GM21619 (cell line): ENCODE measurements around the gene ABTB2.

Experiments
- ATAC-seq: cut with Tn5 transposase; IDR thresholded peaks from one replicate; pipeline ENCODE4 v1.9.1; 2021; ENCODE audit not compliant: unreplicated experiment

The ABTB2 gene

DNA sequence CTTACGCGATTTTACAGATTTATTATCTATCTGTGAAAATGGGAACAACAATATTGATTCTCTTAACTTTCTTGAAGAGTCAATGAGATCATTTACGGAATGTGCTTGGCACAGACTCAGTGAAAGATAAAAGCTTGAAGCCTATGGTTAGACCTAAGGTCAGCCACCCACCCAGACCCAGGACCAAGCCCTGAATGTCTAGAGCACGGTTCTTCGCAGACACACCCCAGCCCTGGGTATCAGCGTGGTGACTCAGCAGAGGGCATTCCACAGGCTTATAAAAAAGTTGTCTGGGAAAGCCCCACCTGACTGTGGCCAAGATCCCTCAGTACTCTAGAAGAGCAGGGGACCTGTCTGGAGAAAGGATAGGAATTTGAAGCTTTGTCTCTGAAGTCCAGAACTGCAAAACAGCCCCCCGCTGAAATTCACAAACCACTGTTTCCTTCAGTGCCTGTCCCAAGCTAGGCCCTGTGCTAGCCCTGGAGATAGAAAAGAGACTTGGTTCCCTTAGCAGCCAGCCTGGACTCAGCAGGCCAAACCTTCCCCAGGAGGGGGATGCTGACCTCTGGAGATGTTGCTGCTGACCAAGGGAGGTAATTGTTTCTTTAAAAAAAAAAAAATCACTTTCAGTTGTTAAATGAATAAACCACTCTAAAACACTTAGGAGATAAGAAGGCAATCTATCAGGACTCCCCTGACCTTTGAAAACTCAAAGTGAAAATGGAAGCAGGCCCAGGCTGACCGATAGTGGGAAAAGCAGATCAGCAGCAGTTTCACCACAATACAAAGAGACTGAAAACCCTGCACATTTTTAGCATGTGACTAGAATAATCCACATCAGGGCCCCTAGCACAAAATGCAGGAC lies 114.0 kb downstream of the ABTB2 start:
- peak; percentile 66 for ATAC-seq

- ATAC-seq: no peak
Observed at GRCh38 chr11:34242037-34242625, 115.7 kb downstream of the ABTB2 start.

GRCh38 chr11:34240150-34240494 lies 117.7 kb downstream of the ABTB2 start:
- no peak for ATAC-seq

DNA sequence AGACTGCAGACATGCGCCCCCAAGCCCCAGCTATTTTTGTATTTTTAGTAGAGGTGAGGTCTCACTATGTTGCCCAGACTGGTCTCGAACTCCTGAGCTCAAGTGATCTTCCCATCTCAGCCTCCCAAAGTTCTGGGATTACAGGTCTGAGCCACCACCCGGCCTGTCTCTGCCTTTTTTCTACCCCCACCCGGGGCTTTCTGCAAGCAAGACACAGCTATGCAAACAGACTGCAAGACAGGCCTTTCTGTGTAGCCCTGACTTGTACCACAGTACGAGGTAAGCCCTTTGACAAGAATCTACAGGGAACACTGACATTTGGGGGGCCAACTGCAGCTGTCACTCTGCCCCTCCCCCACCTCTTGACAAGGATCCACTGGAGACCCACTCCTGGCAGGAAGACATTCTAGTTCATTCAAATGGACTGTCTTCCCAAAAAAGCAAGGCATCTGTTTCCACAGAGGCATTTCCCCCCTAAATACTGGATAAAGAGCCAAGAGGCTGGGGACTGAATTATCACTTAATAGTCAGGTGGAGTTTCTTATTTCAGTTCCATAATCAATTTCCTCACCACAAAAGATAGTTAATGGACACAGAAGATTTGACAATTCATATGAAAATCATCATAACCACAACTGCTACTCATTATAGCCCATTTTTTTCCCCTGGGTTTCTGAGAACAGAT lies 118.2 kb downstream of the ABTB2 start:
- ATAC-seq: peak; percentile 27

- no peak for ATAC-seq
Observed at GRCh38 chr11:34238966-34239365, 118.8 kb downstream of the ABTB2 start.

DNA sequence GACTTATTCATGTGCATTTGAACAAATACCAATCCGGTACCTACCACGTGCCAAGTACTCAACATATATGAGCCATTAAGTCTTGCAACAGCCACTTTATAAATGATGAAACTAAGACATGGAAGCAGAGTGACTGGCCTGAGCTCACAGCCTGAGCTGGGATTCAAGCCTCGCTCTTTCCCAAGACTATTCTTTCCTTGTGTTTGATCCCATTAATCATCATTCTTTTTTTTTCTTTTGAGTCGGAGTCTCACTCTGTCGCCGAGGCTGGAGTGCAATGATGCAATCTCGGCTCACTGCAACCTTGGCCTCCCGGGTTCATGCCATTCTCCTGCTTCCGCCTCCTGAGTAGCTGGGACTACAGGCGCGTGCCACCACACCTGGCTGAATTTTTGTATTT lies 119.3 kb downstream of the ABTB2 start:
- ATAC-seq: no peak

GRCh38 chr11:34236572-34236971 lies 121.2 kb downstream of the ABTB2 start:
- ATAC-seq: no peak

DNA sequence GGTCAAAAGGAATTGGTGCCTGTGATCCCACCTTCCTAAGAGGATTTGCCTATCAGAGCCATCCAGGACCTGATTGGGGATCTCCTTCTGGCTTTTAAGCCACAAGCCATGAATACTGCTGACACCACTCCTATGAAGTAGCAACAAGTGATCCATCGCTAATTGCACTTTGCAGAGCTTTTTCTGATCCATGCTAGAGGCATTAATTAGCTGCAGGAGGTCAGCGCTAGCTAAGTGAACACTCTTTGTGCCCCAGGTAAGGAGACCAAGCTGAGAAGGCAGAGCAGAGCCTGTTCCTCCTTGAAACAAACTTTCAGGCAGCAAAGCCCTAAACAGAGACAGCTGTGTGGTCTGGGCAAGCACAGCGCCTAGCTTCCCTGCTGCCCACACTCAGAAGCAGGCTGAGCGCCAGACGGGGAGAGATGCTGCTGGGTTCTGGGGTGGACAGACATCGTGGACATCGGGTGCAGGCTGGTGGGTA lies 122.2 kb downstream of the ABTB2 start:
- ATAC-seq: no peak

DNA sequence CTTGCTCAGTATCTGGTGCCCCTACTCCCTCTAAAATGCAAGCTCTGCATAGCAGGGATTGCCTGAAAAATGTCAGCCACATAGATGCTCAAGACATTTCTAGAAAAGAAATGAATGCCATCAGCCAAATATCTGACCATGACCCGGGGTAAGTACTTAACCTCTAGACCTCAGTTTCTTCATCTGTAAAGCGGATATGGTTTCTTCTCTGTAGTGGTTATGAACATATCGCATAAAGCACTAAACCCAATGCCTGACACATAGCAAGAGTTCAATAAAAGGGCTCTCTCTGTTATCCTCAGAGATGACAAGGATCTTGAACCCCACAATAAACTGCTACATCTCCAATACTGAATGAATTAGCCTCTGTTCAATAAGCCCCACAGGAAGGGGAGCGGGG lies 122.6 kb downstream of the ABTB2 start:
- peak; percentile 28 for ATAC-seq

- ATAC-seq: peak; percentile 83
Observed at GRCh38 chr11:34234086-34234740, 123.6 kb downstream of the ABTB2 start.

DNA sequence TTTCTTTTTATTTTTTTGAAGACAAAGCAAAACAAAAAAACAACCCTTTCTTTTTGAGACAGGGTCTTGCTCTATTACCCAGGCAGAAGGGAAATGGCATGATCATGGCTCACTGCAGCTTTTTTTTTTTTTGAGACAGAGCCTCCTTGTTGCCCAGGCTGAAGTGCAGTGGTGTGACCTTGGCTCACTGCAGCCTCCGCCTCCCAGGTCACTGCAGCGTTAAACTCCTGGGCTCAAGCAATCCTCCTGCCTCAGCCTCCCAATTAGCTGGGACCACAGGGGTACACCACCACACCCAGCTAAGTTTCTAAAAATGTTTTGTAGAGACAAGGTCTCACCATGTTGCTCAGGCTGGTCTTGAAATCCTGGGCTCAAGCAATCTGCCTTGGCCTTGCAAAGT lies 124.6 kb downstream of the ABTB2 start:
- ATAC-seq: no peak

- ATAC-seq: no peak
Observed at GRCh38 chr11:34232807-34233206, 125.0 kb downstream of the ABTB2 start.

DNA sequence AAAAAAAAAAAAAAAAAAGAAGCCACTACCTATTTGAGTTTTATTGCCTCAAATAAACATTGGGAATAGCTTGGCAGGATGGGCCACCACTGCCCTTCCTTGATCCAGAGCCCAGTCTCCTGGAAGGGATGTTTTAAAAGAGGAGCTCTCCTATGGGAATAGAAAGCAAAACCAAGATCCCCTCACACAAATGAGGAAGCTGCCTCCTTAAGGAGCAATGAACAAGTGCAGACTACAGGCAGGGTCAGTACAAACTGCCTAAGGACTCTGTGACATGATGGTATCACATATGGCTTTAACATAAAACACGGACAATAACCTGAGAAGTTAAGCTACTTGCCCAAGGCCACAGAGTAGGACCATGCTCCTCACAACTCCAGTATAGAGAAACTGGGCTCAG lies 131.6 kb downstream of the ABTB2 start:
- no peak for ATAC-seq

DNA sequence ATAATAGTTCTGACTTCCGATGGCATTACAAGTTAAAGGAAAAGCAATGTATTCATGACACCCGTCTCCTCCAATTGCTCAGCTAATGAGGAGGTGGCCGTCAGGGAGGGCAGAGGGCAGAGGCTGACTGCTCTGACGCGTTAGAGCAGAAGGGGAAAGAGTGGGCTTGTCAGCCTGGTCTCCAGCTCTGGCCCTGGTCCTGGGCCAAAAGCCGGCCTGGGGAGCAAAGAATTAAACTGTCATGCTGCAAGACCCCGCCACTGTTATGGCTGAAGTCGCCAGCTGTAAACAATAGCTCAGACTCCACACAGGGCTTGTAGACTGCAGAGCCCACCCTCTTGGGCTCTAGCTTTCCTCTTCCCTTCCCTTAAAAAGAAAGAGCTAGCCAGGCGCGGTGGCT lies 132.7 kb downstream of the ABTB2 start:
- no peak for ATAC-seq

GRCh38 chr11:34224434-34224966 lies 133.3 kb downstream of the ABTB2 start:
- ATAC-seq: no peak

- no peak for ATAC-seq
Observed at GRCh38 chr11:34223907-34224306, 133.9 kb downstream of the ABTB2 start.

DNA sequence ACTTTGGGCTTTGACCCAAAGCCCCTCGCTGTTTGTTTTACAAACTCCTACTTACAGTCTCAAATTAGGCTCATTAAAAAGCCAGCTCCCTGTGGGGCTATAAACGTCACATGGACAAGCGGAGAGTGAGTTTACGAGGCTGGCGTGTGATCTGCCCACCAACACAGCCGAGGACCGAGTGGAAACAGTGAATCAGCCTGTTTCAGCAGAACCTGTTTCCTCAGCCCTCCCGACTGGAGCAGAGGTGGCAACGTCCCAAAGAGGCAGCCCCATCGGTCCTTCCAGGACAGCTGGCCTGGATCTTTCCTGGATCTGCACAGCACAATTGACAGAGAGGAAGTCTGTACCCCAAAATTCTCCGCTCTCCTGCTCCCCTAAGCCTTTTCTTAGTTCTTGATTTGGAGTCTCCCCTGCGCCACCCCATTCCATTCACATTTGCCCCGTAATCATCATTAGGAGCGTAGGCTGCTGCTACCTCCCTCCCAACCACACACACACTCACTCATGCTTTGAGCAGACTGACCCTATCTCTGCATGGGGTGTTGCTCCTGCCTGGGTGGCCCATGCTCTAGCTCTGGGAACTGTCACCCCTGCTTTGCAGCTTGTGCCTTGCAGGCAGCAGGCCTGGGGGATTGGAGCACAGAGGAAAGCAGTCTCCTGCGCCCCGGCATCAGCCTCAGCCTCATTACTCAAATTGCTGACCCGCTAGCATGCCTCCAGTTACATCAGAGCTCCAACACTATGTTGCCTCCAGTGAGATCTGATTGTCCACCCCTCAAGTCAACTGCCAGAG lies 134.6 kb downstream of the ABTB2 start:
- no peak for ATAC-seq

- ATAC-seq: no peak
Observed at GRCh38 chr11:34222030-34222429, 135.8 kb downstream of the ABTB2 start.

DNA sequence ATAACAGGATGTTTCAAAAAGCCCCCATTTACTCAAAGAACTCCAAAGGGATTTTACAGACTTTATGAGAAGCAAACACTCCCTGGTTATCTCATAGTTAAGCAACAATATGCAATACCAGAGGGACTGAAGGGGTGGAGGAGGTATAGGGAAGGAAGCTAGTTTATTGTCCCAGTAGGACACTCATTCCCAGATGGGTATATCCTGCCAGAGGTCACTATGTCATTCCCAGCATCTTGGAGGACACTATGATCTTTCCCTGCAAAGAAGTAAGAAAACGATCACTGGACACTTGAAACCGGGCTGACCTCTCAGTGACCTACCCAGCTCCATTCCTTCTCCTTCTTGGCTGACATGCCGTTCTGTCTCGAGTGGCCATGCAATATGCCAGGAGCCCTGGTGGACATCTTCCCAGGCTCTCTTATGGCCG lies 137.9 kb downstream of the ABTB2 start:
- no peak for ATAC-seq

GRCh38 chr11:34219279-34219678 lies 138.5 kb downstream of the ABTB2 start:
- ATAC-seq: no peak
